ENCODE results near the gene VEZT.

Gene VEZT

GRCh38 chr12:95328708-95329107 lies 111.1 kb downstream of the VEZT start:
- Histone ChIP-seq H3K9me3 (ENCODE audit: control insufficient read depth, insufficient read depth, low read length) (no peaks in the 10 kb centered on the region), H3K27me3 (ENCODE audit: control insufficient read depth, insufficient read depth, low read length) (no peaks in the 10 kb centered on the region), H3K4me3 (ENCODE audit: low read length) (no peak overlapping the region), H3K36me3 (ENCODE audit: control insufficient read depth, insufficient read depth, low read length) (no peaks in the 10 kb centered on the region), H3K4me1 (ENCODE audit: control insufficient read depth, insufficient read depth, low read length) (no peaks in the 10 kb centered on the region), H3K27ac (ENCODE audit: low read length) (no peak overlapping the region)
- no peak for DNase-seq (ENCODE audit: low read depth, low spot score)

- Histone ChIP-seq H3K4me1 (ENCODE audit: control insufficient read depth, insufficient read depth, low read length) (no peaks in the 10 kb centered on the region), H3K4me3 (ENCODE audit: low read length) (no peak overlapping the region), H3K27ac (ENCODE audit: low read length) (no peak overlapping the region), H3K36me3 (ENCODE audit: control insufficient read depth, insufficient read depth, low read length) (no peaks in the 10 kb centered on the region), H3K27me3 (ENCODE audit: control insufficient read depth, insufficient read depth, low read length) (no peaks in the 10 kb centered on the region), H3K9me3 (ENCODE audit: control insufficient read depth, insufficient read depth, low read length) (no peaks in the 10 kb centered on the region)
- no CpG with 5 or more reads among the region's 4 CpGs for WGBS (ENCODE audit: insufficient coverage, insufficient read length)
- DNase-seq (ENCODE audit: low read depth, low spot score): no peak
Measured at GRCh38 chr12:95335948-95336347, 118.3 kb downstream of the VEZT start.

GRCh38 chr12:95336387-95337067 lies 118.9 kb downstream of the VEZT start:
- no CpG with 5 or more reads among the region's 10 CpGs for WGBS (ENCODE audit: insufficient coverage, insufficient read length)
- peak; percentile 72 for DNase-seq (ENCODE audit: low read depth, low spot score)
- H3K4me3 ChIP-seq (ENCODE audit: low read length): no peak overlapping the region
- no peaks in the 10 kb centered on the region for H3K36me3 ChIP-seq (ENCODE audit: control insufficient read depth, insufficient read depth, low read length)
- no peaks in the 10 kb centered on the region for H3K4me1 ChIP-seq (ENCODE audit: control insufficient read depth, insufficient read depth, low read length)
- H3K9me3 ChIP-seq (ENCODE audit: control insufficient read depth, insufficient read depth, low read length): no peaks in the 10 kb centered on the region
- no peak overlapping the region for H3K27ac ChIP-seq (ENCODE audit: low read length)
- H3K27me3 ChIP-seq (ENCODE audit: control insufficient read depth, insufficient read depth, low read length): no peaks in the 10 kb centered on the region

- Histone ChIP-seq H3K9me3 (ENCODE audit: control insufficient read depth, insufficient read depth, low read length) (no peaks in the 10 kb centered on the region), H3K4me1 (ENCODE audit: control insufficient read depth, insufficient read depth, low read length) (no peaks in the 10 kb centered on the region), H3K4me3 (ENCODE audit: low read length) (no peak overlapping the region), H3K36me3 (ENCODE audit: control insufficient read depth, insufficient read depth, low read length) (no peaks in the 10 kb centered on the region), H3K27me3 (ENCODE audit: control insufficient read depth, insufficient read depth, low read length) (no peaks in the 10 kb centered on the region), H3K27ac (ENCODE audit: low read length) (no peak overlapping the region)
- DNase-seq (ENCODE audit: low read depth, low spot score): no peak
- WGBS (ENCODE audit: insufficient coverage, insufficient read length): no CpG with 5 or more reads among the region's 5 CpGs
Measured at GRCh38 chr12:95337146-95337545, 119.5 kb downstream of the VEZT start.

GRCh38 chr12:95339086-95339788 lies 121.6 kb downstream of the VEZT start:
- Histone ChIP-seq H3K36me3 (ENCODE audit: control insufficient read depth, insufficient read depth, low read length) (no peaks in the 10 kb centered on the region), H3K4me1 (ENCODE audit: control insufficient read depth, insufficient read depth, low read length) (no peaks in the 10 kb centered on the region), H3K27ac (ENCODE audit: low read length) (no peak overlapping the region), H3K4me3 (ENCODE audit: low read length) (no peak overlapping the region), H3K27me3 (ENCODE audit: control insufficient read depth, insufficient read depth, low read length) (no peaks in the 10 kb centered on the region), H3K9me3 (ENCODE audit: control insufficient read depth, insufficient read depth, low read length) (no peaks in the 10 kb centered on the region)
- no CpG with 5 or more reads among the region's 2 CpGs for WGBS (ENCODE audit: insufficient coverage, insufficient read length)
- DNase-seq (ENCODE audit: low read depth, low spot score): no peak

- Histone ChIP-seq H3K27ac (ENCODE audit: low read length) (no peak overlapping the region), H3K4me1 (ENCODE audit: control insufficient read depth, insufficient read depth, low read length) (no peaks in the 10 kb centered on the region), H3K36me3 (ENCODE audit: control insufficient read depth, insufficient read depth, low read length) (no peaks in the 10 kb centered on the region), H3K4me3 (ENCODE audit: low read length) (no peak overlapping the region), H3K9me3 (ENCODE audit: control insufficient read depth, insufficient read depth, low read length) (no peaks in the 10 kb centered on the region), H3K27me3 (ENCODE audit: control insufficient read depth, insufficient read depth, low read length) (no peaks in the 10 kb centered on the region)
- no peak for DNase-seq (ENCODE audit: low read depth, low spot score)
- WGBS (ENCODE audit: insufficient coverage, insufficient read length): no CpG with 5 or more reads among the region's 1 CpG
Measured at GRCh38 chr12:95342008-95342407, 124.4 kb downstream of the VEZT start.

- Histone ChIP-seq H3K4me1 (ENCODE audit: control insufficient read depth, insufficient read depth, low read length) (no peaks in the 10 kb centered on the region), H3K9me3 (ENCODE audit: control insufficient read depth, insufficient read depth, low read length) (no peaks in the 10 kb centered on the region), H3K27me3 (ENCODE audit: control insufficient read depth, insufficient read depth, low read length) (no peaks in the 10 kb centered on the region), H3K36me3 (ENCODE audit: control insufficient read depth, insufficient read depth, low read length) (no peaks in the 10 kb centered on the region), H3K27ac (ENCODE audit: low read length) (no peak overlapping the region), H3K4me3 (ENCODE audit: low read length) (no peak overlapping the region)
- no peak for DNase-seq (ENCODE audit: low read depth, low spot score)
- WGBS (ENCODE audit: insufficient coverage, insufficient read length): no CpG with 5 or more reads among the region's 6 CpGs
Measured at GRCh38 chr12:95343461-95344230, 126.0 kb downstream of the VEZT start.

- Histone ChIP-seq H3K4me1 (ENCODE audit: control insufficient read depth, insufficient read depth, low read length) (no peaks in the 10 kb centered on the region), H3K9me3 (ENCODE audit: control insufficient read depth, insufficient read depth, low read length) (no peaks in the 10 kb centered on the region), H3K27ac (ENCODE audit: low read length) (no peak overlapping the region), H3K36me3 (ENCODE audit: control insufficient read depth, insufficient read depth, low read length) (no peaks in the 10 kb centered on the region), H3K4me3 (ENCODE audit: low read length) (no peak overlapping the region), H3K27me3 (ENCODE audit: control insufficient read depth, insufficient read depth, low read length) (no peaks in the 10 kb centered on the region)
- WGBS (ENCODE audit: insufficient coverage, insufficient read length): no CpG with 5 or more reads among the region's 7 CpGs
- no peak for DNase-seq (ENCODE audit: low read depth, low spot score)
Measured at GRCh38 chr12:95349291-95349690, 131.7 kb downstream of the VEZT start.

GRCh38 chr12:95351748-95352147 lies 134.1 kb downstream of the VEZT start:
- Histone ChIP-seq H3K27me3 (ENCODE audit: control insufficient read depth, insufficient read depth, low read length) (no peaks in the 10 kb centered on the region), H3K4me1 (ENCODE audit: control insufficient read depth, insufficient read depth, low read length) (no peaks in the 10 kb centered on the region), H3K4me3 (ENCODE audit: low read length) (no peak overlapping the region), H3K36me3 (ENCODE audit: control insufficient read depth, insufficient read depth, low read length) (no peaks in the 10 kb centered on the region), H3K9me3 (ENCODE audit: control insufficient read depth, insufficient read depth, low read length) (no peaks in the 10 kb centered on the region), H3K27ac (ENCODE audit: low read length) (no peak overlapping the region)
- no CpG with 5 or more reads among the region's 6 CpGs for WGBS (ENCODE audit: insufficient coverage, insufficient read length)
- no peak for DNase-seq (ENCODE audit: low read depth, low spot score)

All from iPS DF 6.9 (cell line).